WTC11 (cell line): ENCODE data around the gene AR. TPM values are rescaled to one million over a fixed set of nuclear protein-coding genes. Genes with fewer than 3 reads are reported as not detected.

ENCODE experiments used
- ATAC-seq: fragments of 200-7000 bp; cut with Tn5 transposase; 2 replicates; pipeline ENCODE4 v1.10.0; 2021; ENCODE audit warnings: mild to moderate bottlenecking, moderate library complexity
- CTCF ChIA-PET: fragments of 300-600 bp; sonication (Branson Sonifier 250); formaldehyde crosslinking; loops from one replicate; lab custom pipeline; 2021; ENCODE audit warnings: antibody characterized with exemption; lab: Charles Lee
- POLR2A ChIA-PET: fragments of 350-600 bp; sonication (Branson Sonifier 250); formaldehyde crosslinking; loops from one replicate; lab custom pipeline; 2021; ENCODE audit warnings: antibody characterized with exemption; lab: Charles Lee
- DNase-seq: peaks from one replicate; pipeline ENCODE4 v3.0.0; 2021; ENCODE audit warnings: low spot score
- H3K27ac Mint-ChIP-seq: 2 replicates; pipeline ENCODE4 v1.8.0; 2021; ENCODE audit warnings: mixed read lengths
- H3K27me3 Mint-ChIP-seq: 2 replicates; pipeline ENCODE4 v1.8.0; 2021; ENCODE audit warnings: low read depth, mild to moderate bottlenecking, moderate library complexity, mixed read lengths
- H3K36me3 Mint-ChIP-seq: 2 replicates; pipeline ENCODE4 v1.8.0; 2021; ENCODE audit warnings: mixed read lengths
- H3K4me1 Mint-ChIP-seq: 2 replicates; pipeline ENCODE4 v1.8.0; 2022; ENCODE audit warnings: mixed read lengths
- H3K4me3 Mint-ChIP-seq: 2 replicates; pipeline ENCODE4 v1.8.0; 2021; ENCODE audit warnings: mild to moderate bottlenecking, moderate library complexity, mixed read lengths
- H3K9me3 Mint-ChIP-seq: 2 replicates; pipeline ENCODE4 v1.8.0; 2021; ENCODE audit warnings: mixed read lengths
- AR ChIP-seq: fragments of 250-450 bp; sonication (Bioruptor Pico); IDR thresholded peaks from 2 replicates; pipeline ENCODE4 v1.9.0; 2021; ENCODE audit warnings: mild to moderate bottlenecking
- GRHL2 ChIP-seq: fragments of 250-450 bp; sonication (Bioruptor Pico); IDR thresholded peaks from 2 replicates; pipeline ENCODE4 v1.8.0; 2022; ENCODE audit warnings: mild to moderate bottlenecking, moderate library complexity; ENCODE audit not compliant: insufficient replicate concordance, severe bottlenecking
- HMGA2 ChIP-seq: fragments of 250-450 bp; sonication (Bioruptor Pico); IDR thresholded peaks from 2 replicates; pipeline ENCODE4 v1.4.0; 2021; ENCODE audit warnings: mild to moderate bottlenecking, moderate library complexity
- HMGXB4 ChIP-seq: sonication (generic); formaldehyde crosslinking; IDR thresholded peaks from 2 replicates; pipeline ENCODE4 v1.8.1; 2023; ENCODE audit warnings: mild to moderate bottlenecking, moderate library complexity, missing genetic modification reagents
- MYBL2 ChIP-seq: sonication (generic); formaldehyde crosslinking; IDR thresholded peaks from 2 replicates; pipeline ENCODE4 v1.8.1; 2023; ENCODE audit warnings: mild to moderate bottlenecking, moderate library complexity, missing genetic modification reagents
- NR1H2 ChIP-seq: sonication (generic); formaldehyde crosslinking; IDR thresholded peaks from 2 replicates; pipeline ENCODE4 v1.9.0; 2021; ENCODE audit warnings: mild to moderate bottlenecking, moderate library complexity, missing genetic modification reagents
- TCF7 ChIP-seq: sonication (generic); formaldehyde crosslinking; IDR thresholded peaks from 2 replicates; pipeline ENCODE4 v1.8.0; 2022; ENCODE audit warnings: mild to moderate bottlenecking, low read depth, missing genetic modification reagents, moderate library complexity
- ZNF138 ChIP-seq: sonication (generic); formaldehyde crosslinking; conservative IDR thresholded peaks from 2 replicates; pipeline ENCODE4 v1.8.1; 2022; ENCODE audit warnings: mild to moderate bottlenecking, moderate library complexity, missing genetic modification reagents
- ZNF263 ChIP-seq: sonication (generic); formaldehyde crosslinking; IDR thresholded peaks from 2 replicates; pipeline ENCODE4 v1.8.1; 2022; ENCODE audit warnings: low read depth, mild to moderate bottlenecking, moderate library complexity, missing genetic modification reagents
- total RNA-seq: library from RNA; stranded (reverse); gene quantifications from 3 replicates; pipeline ENCODE4 v1.2.3, GENCODE V29; 2021
- TF ChIP-seq, protein P1 (sequence below): sonication (generic); formaldehyde crosslinking; IDR thresholded peaks from 2 replicates; pipeline ENCODE4 v1.8.1; 2022; ENCODE audit warnings: missing genetic modification reagents, borderline replicate concordance
- TF ChIP-seq, protein P2 (sequence below): sonication (generic); formaldehyde crosslinking; IDR thresholded peaks from 2 replicates; pipeline ENCODE4 v1.8.1; 2023; ENCODE audit warnings: mild to moderate bottlenecking, missing genetic modification reagents, borderline replicate concordance
- TF ChIP-seq, protein P3 (sequence below): sonication (generic); formaldehyde crosslinking; IDR thresholded peaks from 2 replicates; pipeline ENCODE4 v1.8.0; 2023; ENCODE audit warnings: missing genetic modification reagents, mild to moderate bottlenecking, borderline replicate concordance

Gene AR
- total RNA-seq, 1 experiment from 2014 or later: 10.3 TPM

DNA sequence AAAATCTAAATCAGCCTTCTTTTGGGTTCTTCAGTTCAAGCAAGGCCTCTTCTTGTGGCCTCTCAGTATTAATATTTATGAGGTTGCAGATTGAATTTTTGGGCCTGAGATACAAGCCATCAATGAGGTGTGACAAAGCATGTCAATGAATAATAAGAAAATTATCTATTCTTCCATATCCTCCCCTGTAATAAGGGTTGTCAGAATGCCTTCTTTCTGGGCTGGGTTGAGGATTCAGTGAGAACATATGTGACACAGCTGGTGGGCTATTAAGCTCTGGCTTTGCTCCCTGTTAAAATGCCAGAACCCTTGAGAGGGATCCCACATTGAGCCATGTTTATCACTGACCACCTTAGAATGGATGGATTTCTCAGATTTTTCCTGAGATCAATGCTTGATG is 187.2 kb downstream of the AR start (continued):
- no peak for TF ChIP-seq HMGXB4

DNA sequence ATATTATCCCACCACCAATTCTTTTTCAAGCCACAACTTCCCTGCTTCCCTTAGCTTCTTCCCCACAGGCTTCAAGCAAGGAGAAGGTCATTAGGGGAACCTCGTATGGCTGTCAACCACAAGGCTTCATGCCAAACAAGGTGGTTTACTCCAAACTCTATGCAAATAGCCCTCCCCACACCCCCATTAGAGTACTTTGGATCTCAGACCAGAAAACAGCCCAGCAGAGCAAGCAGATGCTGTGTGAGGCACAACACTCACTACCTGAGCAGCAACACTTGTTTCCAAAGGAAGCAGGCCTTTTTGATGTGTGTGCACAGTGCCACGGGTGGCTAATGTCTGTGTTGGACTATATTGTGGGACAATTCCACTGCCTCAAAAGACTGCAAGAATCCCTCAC is 189.0 kb downstream of the AR start:
- TF ChIP-seq ZNF138 (CRISPR knock-in tag) (no peak), NR1H2 (CRISPR knock-in tag) (no peak), AR (CRISPR knock-in tag) (no peak)
- Mint-ChIP-seq H3K36me3 (no peaks in the 10 kb centered on the region), H3K4me1 (no peaks in the 10 kb centered on the region), H3K27me3 (no peaks in the 10 kb centered on the region), H3K9me3 (no peaks in the 10 kb centered on the region), H3K4me3 (no peak overlapping the region), H3K27ac (no peak overlapping the region)
- POLR2A ChIA-PET: no interaction called here
- ATAC-seq (no peak), DNase-seq (no peak)
- CTCF ChIA-PET: no interaction called here

DNA sequence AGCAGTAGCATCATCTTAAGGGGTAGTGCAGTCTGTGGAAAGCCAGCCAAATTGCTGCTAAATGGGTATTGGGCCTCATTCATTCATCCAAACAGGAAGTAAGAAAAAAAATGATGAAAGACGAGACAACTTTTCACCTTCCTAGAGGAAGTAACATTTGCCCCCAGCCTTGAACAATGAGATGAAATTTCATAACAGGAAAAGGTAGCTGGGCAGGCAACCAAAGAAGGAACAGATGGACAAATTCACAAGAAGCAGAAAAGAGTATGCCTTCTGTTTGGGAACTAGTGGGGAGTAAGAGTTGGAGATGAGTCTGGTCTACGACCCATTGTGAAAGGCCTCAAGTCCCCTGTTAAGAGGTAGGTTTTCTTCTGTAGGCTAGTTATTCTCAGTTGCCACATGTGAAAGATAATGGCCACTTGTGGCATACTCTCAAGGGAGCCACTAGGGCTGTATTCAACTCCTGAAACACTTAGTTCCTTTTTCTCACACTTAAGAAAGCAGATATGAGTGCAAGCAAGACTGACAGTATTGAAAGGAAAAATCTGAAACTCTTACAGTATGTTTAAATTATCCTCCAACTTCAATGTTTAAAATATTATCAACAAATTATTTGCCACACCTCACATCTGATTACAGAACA is 190.4 kb downstream of the AR start:
- no peak overlapping the region for H3K27ac Mint-ChIP-seq
- DNase-seq (no peak), ATAC-seq (no peak)
- H3K27me3 Mint-ChIP-seq: no peaks in the 10 kb centered on the region
- H3K36me3 Mint-ChIP-seq: no peaks in the 10 kb centered on the region
- POLR2A ChIA-PET: no interaction called here
- H3K9me3 Mint-ChIP-seq: no peaks in the 10 kb centered on the region
- CTCF ChIA-PET: no interaction called here
- H3K4me3 Mint-ChIP-seq: no peak overlapping the region
- no peaks in the 10 kb centered on the region for H3K4me1 Mint-ChIP-seq
- TF ChIP-seq, protein P1, sequence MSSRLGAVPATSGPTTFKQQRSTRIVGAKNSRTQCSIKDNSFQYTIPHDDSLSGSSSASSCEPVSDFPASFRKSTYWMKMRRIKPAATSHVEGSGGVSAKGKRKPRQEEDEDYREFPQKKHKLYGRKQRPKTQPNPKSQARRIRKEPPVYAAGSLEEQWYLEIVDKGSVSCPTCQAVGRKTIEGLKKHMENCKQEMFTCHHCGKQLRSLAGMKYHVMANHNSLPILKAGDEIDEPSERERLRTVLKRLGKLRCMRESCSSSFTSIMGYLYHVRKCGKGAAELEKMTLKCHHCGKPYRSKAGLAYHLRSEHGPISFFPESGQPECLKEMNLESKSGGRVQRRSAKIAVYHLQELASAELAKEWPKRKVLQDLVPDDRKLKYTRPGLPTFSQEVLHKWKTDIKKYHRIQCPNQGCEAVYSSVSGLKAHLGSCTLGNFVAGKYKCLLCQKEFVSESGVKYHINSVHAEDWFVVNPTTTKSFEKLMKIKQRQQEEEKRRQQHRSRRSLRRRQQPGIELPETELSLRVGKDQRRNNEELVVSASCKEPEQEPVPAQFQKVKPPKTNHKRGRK (CRISPR knock-in tag): no peak
- TF ChIP-seq MYBL2 (CRISPR knock-in tag) (no peak), ZNF263 (CRISPR knock-in tag) (no peak), AR (CRISPR knock-in tag) (no peak), ZNF138 (CRISPR knock-in tag) (no peak), TCF7 (CRISPR knock-in tag) (no peak), HMGA2 (CRISPR knock-in tag) (no peak), GRHL2 (CRISPR knock-in tag) (no peak)
- TF ChIP-seq, protein P2, sequence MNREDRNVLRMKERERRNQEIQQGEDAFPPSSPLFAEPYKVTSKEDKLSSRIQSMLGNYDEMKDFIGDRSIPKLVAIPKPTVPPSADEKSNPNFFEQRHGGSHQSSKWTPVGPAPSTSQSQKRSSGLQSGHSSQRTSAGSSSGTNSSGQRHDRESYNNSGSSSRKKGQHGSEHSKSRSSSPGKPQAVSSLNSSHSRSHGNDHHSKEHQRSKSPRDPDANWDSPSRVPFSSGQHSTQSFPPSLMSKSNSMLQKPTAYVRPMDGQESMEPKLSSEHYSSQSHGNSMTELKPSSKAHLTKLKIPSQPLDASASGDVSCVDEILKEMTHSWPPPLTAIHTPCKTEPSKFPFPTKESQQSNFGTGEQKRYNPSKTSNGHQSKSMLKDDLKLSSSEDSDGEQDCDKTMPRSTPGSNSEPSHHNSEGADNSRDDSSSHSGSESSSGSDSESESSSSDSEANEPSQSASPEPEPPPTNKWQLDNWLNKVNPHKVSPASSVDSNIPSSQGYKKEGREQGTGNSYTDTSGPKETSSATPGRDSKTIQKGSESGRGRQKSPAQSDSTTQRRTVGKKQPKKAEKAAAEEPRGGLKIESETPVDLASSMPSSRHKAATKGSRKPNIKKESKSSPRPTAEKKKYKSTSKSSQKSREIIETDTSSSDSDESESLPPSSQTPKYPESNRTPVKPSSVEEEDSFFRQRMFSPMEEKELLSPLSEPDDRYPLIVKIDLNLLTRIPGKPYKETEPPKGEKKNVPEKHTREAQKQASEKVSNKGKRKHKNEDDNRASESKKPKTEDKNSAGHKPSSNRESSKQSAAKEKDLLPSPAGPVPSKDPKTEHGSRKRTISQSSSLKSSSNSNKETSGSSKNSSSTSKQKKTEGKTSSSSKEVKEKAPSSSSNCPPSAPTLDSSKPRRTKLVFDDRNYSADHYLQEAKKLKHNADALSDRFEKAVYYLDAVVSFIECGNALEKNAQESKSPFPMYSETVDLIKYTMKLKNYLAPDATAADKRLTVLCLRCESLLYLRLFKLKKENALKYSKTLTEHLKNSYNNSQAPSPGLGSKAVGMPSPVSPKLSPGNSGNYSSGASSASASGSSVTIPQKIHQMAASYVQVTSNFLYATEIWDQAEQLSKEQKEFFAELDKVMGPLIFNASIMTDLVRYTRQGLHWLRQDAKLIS (CRISPR knock-in tag): no peak
- TF ChIP-seq, protein P3, sequence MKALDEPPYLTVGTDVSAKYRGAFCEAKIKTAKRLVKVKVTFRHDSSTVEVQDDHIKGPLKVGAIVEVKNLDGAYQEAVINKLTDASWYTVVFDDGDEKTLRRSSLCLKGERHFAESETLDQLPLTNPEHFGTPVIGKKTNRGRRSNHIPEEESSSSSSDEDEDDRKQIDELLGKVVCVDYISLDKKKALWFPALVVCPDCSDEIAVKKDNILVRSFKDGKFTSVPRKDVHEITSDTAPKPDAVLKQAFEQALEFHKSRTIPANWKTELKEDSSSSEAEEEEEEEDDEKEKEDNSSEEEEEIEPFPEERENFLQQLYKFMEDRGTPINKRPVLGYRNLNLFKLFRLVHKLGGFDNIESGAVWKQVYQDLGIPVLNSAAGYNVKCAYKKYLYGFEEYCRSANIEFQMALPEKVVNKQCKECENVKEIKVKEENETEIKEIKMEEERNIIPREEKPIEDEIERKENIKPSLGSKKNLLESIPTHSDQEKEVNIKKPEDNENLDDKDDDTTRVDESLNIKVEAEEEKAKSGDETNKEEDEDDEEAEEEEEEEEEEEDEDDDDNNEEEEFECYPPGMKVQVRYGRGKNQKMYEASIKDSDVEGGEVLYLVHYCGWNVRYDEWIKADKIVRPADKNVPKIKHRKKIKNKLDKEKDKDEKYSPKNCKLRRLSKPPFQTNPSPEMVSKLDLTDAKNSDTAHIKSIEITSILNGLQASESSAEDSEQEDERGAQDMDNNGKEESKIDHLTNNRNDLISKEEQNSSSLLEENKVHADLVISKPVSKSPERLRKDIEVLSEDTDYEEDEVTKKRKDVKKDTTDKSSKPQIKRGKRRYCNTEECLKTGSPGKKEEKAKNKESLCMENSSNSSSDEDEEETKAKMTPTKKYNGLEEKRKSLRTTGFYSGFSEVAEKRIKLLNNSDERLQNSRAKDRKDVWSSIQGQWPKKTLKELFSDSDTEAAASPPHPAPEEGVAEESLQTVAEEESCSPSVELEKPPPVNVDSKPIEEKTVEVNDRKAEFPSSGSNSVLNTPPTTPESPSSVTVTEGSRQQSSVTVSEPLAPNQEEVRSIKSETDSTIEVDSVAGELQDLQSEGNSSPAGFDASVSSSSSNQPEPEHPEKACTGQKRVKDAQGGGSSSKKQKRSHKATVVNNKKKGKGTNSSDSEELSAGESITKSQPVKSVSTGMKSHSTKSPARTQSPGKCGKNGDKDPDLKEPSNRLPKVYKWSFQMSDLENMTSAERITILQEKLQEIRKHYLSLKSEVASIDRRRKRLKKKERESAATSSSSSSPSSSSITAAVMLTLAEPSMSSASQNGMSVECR (CRISPR knock-in tag): no peak
